Measurements from ENCODE around the gene PGRMC2.

Gene PGRMC2

DNA sequence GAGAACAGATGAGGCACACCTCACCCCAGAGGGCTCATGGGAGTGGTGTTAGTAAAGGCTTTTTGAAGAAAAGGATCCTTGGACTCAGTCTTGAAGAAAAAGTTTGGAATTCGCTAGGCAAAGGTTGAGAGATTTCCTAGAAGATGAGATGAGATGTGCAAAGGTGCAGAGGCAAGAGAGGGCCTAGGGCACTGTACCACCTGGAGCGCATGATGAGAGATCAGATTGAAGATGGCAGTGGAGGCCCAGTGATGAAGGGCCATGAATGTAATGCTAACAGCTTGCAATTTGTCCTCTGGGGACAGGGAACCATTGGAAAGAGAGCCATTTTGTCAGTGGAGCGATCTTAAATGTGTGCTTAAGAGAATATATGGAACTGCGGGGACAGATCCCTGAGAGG, 45.0 kb downstream of the PGRMC2 start (continued):
- no peak for TF ChIP-seq ZNF704 (tag by site-specific recombination; IDR thresholded peaks at IDR 0.05)
- TF ChIP-seq FEZF1 (tag by site-specific recombination; IDR thresholded peaks at IDR 0.05) = no peak
- TF ChIP-seq ZNF157 (tag by site-specific recombination; IDR thresholded peaks at IDR 0.05) = no peak

- Histone ChIP-seq H3K4me1 (ENCODE audit: control insufficient read depth, insufficient read depth, low read length) (no peaks in the 10 kb centered on the region), H3K4me3 (ENCODE audit: low read depth, low read length) (no peak overlapping the region), H3K27ac (ENCODE audit: extremely low read depth, low read depth, low read length) (no peak overlapping the region), H3K36me3 (ENCODE audit: control insufficient read depth in 2 of 2, insufficient read depth in 1 of 2, low read length in 2 of 2) (no peaks in the 10 kb centered on the region), H3K9me3 (ENCODE audit: control insufficient read depth, insufficient read depth, low read depth, low read length) (no peaks in the 10 kb centered on the region)
- ChIA-PET CTCF (no interaction called here), POLR2A (no interaction called here)
- TF ChIP-seq ZNF366 (tag by site-specific recombination; conservative IDR thresholded peaks at IDR 0.05) = no peak
- TF ChIP-seq AEBP2 (tag by site-specific recombination; IDR thresholded peaks at IDR 0.05; ENCODE audit: borderline replicate concordance) = no peak
- no peak for TF ChIP-seq ZNF704 (tag by site-specific recombination; IDR thresholded peaks at IDR 0.05)
- TF ChIP-seq SALL2 (tag by site-specific recombination; IDR thresholded peaks at IDR 0.05; ENCODE audit: borderline replicate concordance) = no peak
- no peak for TF ChIP-seq ZNF580 (tag by site-specific recombination; IDR thresholded peaks at IDR 0.05)
- no peak for TF ChIP-seq ZNF664 (tag by site-specific recombination; IDR thresholded peaks at IDR 0.05)
- no peak for TF ChIP-seq ZNF280C (tag by site-specific recombination; IDR thresholded peaks at IDR 0.05)
These were observed 45.6 kb downstream of the PGRMC2 start for GRCh38 chr4:128241981-128242380.

DNA sequence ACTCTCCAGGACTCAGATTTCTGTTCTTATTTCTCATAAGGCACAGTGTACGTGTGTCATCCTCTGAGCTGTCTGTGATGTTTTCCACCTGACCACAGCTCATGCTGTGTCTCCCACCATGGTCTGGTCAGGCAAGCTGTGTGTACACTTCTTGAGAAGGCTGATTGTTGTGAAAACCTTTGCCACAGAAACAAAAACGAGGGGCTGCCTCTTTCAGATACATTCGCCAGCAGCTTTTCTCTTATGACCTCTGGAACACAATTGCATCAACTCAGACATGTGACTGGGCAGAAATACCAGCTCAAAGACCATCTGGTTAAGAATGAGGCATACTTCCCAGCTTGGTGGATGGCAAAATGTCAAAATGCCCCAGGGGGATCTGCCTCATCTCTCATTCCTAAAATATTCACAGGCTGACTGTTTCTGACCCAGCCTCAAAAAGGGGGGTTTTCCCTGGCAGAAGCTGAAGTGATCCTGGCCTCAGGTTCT, 46.1 kb downstream of the PGRMC2 start:
- ChIA-PET CTCF (no interaction called here), POLR2A (no interaction called here)
- no peak overlapping the region for H3K4me3 ChIP-seq (ENCODE audit: low read depth, low read length)
- H3K27ac ChIP-seq (ENCODE audit: extremely low read depth, low read depth, low read length) = no peak overlapping the region
- no peaks in the 10 kb centered on the region for H3K4me1 ChIP-seq (ENCODE audit: control insufficient read depth, insufficient read depth, low read length)
- no peaks in the 10 kb centered on the region for H3K9me3 ChIP-seq (ENCODE audit: control insufficient read depth, insufficient read depth, low read depth, low read length)
- H3K36me3 ChIP-seq (ENCODE audit: control insufficient read depth in 2 of 2, insufficient read depth in 1 of 2, low read length in 2 of 2) = no peaks in the 10 kb centered on the region
- TF ChIP-seq TCF7L2 (IDR thresholded peaks at IDR 0.05; ENCODE audit: borderline replicate concordance, low read depth, low read length) = no peak
- TF ChIP-seq, protein P1, sequence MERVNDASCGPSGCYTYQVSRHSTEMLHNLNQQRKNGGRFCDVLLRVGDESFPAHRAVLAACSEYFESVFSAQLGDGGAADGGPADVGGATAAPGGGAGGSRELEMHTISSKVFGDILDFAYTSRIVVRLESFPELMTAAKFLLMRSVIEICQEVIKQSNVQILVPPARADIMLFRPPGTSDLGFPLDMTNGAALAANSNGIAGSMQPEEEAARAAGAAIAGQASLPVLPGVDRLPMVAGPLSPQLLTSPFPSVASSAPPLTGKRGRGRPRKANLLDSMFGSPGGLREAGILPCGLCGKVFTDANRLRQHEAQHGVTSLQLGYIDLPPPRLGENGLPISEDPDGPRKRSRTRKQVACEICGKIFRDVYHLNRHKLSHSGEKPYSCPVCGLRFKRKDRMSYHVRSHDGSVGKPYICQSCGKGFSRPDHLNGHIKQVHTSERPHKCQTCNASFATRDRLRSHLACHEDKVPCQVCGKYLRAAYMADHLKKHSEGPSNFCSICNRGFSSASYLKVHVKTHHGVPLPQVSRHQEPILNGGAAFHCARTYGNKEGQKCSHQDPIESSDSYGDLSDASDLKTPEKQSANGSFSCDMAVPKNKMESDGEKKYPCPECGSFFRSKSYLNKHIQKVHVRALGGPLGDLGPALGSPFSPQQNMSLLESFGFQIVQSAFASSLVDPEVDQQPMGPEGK (tag by site-specific recombination; IDR thresholded peaks at IDR 0.05) = no peak
- no peak for TF ChIP-seq ZNF677 (tag by site-specific recombination; IDR thresholded peaks at IDR 0.05)
- TF ChIP-seq SETDB1 (IDR thresholded peaks at IDR 0.05; ENCODE audit: insufficient read length, low read length) = no peak
- no peak for TF ChIP-seq ZNF292 (tag by site-specific recombination; IDR thresholded peaks at IDR 0.05; ENCODE audit: borderline replicate concordance, low read depth)
- TF ChIP-seq, protein P2, sequence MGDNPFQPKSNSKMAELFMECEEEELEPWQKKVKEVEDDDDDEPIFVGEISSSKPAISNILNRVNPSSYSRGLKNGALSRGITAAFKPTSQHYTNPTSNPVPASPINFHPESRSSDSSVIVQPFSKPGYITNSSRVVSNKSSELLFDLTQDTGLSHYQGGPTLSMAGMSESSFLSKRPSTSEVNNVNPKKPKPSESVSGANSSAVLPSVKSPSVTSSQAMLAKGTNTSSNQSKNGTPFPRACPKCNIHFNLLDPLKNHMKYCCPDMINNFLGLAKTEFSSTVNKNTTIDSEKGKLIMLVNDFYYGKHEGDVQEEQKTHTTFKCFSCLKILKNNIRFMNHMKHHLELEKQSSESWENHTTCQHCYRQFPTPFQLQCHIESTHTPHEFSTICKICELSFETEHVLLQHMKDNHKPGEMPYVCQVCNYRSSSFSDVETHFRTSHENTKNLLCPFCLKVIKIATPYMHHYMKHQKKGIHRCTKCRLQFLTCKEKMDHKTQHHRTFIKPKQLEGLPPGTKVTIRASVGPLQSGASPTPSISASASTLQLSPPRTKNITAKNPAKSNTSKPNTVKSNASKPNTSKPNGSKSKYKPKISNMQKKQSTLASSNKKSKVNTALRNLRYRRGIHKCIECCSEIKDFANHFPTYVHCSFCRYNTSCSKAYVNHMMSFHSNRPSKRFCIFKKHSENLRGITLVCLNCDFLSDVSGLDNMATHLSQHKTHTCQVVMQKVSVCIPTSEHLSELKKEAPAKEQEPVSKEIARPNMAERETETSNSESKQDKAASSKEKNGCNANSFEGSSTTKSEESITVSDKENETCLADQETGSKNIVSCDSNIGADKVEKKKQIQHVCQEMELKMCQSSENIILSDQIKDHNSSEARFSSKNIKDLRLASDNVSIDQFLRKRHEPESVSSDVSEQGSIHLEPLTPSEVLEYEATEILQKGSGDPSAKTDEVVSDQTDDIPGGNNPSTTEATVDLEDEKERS (tag by site-specific recombination; IDR thresholded peaks at IDR 0.05) = no peak
- TF ChIP-seq ZNF704 (tag by site-specific recombination; IDR thresholded peaks at IDR 0.05) = no peak
- no peak for TF ChIP-seq KLF17 (tag by site-specific recombination; IDR thresholded peaks at IDR 0.05)
- TF ChIP-seq BCL11B (tag by site-specific recombination; IDR thresholded peaks at IDR 0.05; ENCODE audit: low read depth) = no peak
- no peak for TF ChIP-seq HOXD13 (CRISPR knock-in tag; IDR thresholded peaks at IDR 0.05; ENCODE audit: borderline replicate concordance)
